Measurements from ENCODE around the gene RRBP1.

DNA sequence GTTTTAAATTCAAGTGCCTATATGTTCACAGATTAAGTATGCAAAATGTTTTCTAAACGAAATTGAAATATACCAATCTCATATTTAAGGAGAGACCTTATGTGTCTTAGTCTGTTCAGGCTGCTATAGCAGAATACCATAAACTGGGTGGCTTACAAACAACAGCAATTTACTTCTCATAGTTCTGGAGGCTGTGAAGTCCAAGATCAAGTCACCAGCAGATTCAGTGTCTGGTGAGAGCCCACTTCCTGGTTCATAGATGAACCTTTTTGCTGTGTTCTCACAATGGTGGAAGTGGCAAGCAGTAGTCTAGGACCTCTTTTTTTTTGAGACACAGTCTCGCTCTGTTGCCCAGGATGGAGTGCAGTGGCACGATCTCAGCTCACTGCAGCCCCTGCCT is 115.7 kb downstream of the RRBP1 start:
- TF ChIP-seq POLR2A (IDR thresholded peaks at IDR 0.05): no peak
- TF ChIP-seq, protein P1, sequence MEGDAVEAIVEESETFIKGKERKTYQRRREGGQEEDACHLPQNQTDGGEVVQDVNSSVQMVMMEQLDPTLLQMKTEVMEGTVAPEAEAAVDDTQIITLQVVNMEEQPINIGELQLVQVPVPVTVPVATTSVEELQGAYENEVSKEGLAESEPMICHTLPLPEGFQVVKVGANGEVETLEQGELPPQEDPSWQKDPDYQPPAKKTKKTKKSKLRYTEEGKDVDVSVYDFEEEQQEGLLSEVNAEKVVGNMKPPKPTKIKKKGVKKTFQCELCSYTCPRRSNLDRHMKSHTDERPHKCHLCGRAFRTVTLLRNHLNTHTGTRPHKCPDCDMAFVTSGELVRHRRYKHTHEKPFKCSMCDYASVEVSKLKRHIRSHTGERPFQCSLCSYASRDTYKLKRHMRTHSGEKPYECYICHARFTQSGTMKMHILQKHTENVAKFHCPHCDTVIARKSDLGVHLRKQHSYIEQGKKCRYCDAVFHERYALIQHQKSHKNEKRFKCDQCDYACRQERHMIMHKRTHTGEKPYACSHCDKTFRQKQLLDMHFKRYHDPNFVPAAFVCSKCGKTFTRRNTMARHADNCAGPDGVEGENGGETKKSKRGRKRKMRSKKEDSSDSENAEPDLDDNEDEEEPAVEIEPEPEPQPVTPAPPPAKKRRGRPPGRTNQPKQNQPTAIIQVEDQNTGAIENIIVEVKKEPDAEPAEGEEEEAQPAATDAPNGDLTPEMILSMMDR (IDR thresholded peaks at IDR 0.05): no peak
- TF ChIP-seq EP300 (IDR thresholded peaks at IDR 0.05): no peak
